ENCODE data around the gene ZNF488.
A peak's percentile ranks its signal among the peaks of the same experiment; 100 is the strongest.

Gene ZNF488

DNA sequence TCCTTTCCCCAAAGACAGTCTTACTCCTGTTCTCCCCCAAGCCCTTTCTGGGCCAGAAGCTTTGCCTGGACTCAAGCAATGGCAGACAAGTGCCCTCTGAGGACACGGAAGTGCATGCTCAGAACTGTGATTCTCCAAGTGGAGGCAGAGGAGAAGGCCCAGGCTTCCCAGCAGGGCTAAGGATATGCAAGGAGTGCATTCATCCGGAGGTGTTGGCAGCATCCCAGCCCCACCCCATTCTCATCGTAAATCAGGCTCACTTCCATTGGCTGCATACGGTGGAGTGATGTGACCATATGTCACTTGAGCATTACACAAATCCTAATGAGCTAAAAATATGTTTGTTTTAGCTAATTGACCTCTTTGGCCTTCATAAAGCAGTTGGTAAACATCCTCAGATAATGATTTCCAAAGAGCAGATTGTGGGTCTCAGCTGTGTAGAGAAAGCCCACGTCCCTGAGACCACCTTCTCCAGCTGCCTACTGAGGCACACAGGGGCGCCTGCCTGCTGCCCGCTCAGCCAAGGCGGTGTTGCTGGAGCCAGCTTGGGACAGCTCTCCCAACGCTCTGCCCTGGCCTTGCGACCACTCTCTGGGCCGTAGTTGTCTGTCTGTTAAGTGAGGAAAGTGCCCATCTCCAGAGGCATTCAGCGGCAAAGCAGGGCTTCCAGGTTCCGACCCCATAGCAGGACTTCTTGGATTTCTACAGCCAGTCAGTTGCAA, 37.4 kb downstream of the ZNF488 start:
- no peak for DNase-seq (ENCODE audit: low read depth in 1 of 2, low spot score in 1 of 2)
- no peak for TF ChIP-seq JUND (IDR thresholded peaks at IDR 0.05; ENCODE audit: low read depth)
- in situ Hi-C loops (cut with HindIII; ENCODE audit: low pct_unique_long_range_greater_than_20kb, low sequenced_read_pairs) = no loop called here

DNA sequence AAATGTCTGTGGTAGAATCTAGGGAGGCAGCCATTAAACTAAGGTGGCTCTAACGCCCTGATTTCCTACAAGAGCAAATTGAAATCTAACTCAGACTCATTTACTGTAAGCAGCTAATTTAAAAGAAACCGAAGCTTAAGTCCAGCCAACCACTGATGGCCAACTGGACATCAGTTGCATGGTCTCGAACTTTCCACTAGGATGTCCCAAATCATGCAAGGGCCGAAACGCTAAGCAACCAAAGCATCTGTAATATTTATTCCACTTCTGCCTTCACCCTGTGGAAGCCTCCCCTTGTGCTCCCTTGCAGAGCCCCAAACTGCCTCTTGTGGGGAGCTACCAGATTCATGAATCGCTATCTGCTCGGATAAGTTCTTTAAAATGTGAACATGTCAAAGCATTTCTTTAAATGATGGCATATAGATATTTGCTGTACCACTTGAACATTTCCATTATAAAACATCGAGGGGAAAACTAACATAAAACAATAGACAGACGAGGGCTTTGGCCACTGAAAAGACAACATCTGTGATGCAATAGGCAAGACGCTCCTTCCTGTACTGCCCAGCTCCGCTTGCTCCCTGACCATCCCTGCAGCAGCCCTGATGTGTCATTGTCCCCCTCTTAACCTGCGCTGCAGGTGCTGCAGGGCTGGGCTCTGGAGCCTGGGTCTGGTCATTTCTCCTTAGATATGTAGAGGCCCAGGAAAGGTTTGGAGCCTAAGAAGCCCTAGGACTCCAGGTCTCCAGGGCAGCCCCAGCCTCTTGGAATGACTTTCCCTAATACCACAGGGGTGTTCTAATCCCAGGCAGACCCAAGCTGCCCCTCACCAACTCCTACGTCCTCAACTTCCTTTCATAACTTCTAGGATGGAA, 38.9 kb downstream of the ZNF488 start:
- in situ Hi-C loops (cut with HindIII; ENCODE audit: low pct_unique_long_range_greater_than_20kb, low sequenced_read_pairs) = no loop called here
- DNase-seq (ENCODE audit: low read depth in 1 of 2, low spot score in 1 of 2) = no peak
- no peak for TF ChIP-seq JUND (IDR thresholded peaks at IDR 0.05; ENCODE audit: low read depth)

DNA sequence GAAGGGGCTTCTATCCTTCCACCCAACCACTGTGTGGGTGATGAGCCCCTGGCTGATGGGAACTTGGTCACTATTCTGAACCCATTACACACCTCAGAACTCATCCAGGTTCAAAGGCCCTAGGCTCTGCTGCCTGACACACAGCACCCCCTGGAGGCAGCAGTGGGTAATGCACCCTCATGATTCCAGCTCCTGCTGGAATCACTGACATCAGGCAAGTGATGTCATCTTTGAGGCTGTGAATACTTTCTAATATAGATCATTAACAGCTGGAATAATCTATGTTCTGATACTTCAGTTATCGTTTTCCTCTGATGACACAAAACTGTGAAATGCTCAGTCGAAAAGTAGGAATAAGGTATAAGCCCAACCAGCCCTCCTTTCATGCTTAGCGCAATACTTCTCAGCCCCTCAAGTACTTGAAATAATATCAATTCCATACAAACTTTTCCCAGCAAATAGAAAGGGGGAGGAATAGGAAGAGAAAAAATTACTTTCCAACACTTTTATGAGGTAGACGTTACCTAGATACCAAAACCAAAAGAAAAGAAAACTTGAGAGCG, 43.4 kb downstream of the ZNF488 start:
- TF ChIP-seq JUND (IDR thresholded peaks at IDR 0.05; ENCODE audit: low read depth) = no peak
- in situ Hi-C loops (cut with HindIII; ENCODE audit: low pct_unique_long_range_greater_than_20kb, low sequenced_read_pairs) = no loop called here
- peak; percentile 63 to 72 for DNase-seq (ENCODE audit: low read depth in 1 of 2, low spot score in 1 of 2)

DNA sequence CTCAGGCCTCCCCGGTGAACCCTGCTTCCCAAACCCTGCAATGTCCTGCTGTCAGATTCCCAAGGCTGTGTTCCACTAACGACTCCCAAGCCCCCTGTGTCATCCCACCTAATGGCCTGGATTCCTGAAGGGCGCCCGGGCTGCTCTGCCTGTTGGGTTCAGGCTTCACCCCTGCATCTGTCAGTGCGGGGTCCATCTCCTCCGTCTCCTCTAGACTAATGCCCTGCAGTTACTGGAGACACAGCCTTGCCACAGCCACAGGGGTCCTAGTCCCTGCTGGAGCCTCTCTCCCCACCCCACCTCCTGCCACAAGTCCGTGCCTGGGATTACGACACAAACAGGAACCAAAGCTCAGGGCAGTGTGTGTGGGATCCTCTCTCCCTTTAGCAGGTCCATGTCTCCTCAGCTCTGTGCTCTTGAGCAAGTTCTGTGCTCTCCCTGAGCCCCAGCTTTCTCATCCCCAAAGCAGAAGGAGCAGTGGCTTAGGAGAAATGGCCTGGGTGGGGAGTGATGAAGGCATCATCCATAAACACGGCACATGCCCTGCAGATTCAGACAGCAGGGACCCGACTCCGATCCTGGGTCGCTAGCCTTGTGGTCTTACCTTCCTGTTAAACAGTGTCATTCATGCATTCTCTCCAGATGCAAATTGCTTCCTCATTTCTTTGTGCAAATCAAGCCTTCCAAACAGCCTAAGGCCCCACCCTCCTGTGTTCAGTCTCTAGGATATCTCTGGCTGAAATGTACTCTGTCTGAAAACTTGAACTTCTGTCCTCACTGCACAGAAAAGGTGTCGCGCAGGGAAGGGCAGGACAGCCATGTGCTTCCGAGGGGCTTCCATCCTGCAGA, 44.1 kb downstream of the ZNF488 start:
- no peak for DNase-seq (ENCODE audit: low read depth in 1 of 2, low spot score in 1 of 2)
- no peak for TF ChIP-seq JUND (IDR thresholded peaks at IDR 0.05; ENCODE audit: low read depth)
- in situ Hi-C loops (cut with HindIII; ENCODE audit: low pct_unique_long_range_greater_than_20kb, low sequenced_read_pairs) = no loop called here

DNA sequence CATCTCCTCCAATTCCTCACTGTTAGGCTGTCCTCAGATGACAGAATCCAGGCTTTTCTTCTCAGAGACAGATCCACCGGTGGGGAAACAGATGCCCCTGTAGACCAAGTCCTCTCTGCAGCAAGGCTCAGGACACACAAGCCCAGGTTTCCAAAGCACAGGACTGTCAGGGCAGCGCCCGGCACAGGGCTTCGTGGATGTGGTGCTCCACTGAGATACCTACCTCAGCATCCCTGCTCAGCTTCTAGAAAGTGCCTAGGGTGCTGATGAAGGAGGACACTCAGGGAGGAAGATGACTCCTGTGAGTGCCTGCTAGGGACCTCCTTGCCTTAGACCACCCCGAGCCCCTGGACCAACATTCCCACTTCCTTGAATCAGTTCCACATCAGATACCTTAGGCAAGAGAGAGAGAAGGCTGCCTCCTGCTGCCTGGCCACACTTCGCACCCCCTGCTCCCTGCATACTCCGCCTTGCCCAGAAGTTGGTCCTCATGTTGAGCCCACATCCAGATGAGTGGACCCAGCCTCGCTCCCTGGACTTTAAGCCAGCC, 44.8 kb downstream of the ZNF488 start:
- no peak for TF ChIP-seq JUND (IDR thresholded peaks at IDR 0.05; ENCODE audit: low read depth)
- in situ Hi-C loops (cut with HindIII; ENCODE audit: low pct_unique_long_range_greater_than_20kb, low sequenced_read_pairs) = no loop called here

DNA sequence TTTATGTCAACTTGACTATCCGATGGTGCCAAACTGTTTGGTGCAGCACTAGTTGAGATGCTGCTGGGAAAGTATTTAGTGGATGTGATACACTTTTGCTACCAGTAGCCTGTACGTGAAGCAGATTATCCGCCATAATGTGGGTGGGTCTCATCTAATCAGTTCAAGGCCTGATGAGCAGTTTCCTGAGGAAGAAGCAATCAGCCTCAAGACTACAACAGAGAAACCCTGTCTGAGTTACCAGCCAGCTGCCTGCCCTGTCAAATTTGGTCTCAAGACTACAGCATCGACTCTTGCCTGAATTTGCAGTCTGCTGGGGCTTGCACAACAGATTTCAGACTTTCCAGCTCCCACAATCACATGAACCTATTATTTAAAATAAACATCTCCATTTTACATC, 46.8 kb downstream of the ZNF488 start:
- TF ChIP-seq JUND (IDR thresholded peaks at IDR 0.05; ENCODE audit: low read depth) = no peak
- DNase-seq (ENCODE audit: low read depth in 1 of 2, low spot score in 1 of 2) = no peak
- in situ Hi-C loops (cut with HindIII; ENCODE audit: low pct_unique_long_range_greater_than_20kb, low sequenced_read_pairs) = no loop called here

More for the DNA sequence above, 44.8 kb downstream of the ZNF488 start:
- no peak for DNase-seq (ENCODE audit: low read depth in 1 of 2, low spot score in 1 of 2)

DNA sequence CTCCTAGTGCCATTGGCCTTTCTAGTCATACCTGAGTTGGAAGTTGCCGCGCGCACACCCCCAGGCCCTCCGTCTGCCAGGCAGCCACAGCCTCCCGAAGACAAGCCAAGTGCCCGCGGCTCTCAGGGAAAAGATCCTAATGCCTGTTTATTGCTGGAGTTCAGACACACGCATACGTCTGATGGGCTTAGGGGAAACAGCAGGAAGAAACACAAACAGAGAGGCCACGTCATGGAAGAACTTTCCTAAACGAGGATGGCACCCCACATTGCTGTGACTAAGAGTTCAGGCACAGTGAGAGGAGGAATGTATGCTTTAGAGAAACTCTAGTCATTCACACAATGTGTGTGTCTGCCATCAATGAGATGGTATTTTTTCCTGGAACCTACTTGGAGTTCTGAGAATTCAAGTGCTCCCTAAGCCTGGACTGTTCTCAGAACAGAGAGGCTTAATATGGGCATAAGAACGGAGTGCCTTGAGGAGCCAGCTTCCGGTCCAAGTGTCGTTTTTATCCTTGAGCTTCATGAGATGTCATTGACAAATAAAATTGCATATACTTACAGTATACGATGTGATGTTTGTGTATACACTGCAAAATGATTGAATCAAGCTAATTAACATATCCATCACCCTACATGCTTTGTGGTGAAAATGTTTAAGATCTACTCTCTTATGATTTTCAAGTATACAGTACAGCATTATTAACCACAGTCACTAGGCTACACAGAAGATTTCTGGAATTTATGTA, 47.5 kb downstream of the ZNF488 start:
- in situ Hi-C loops (cut with HindIII; ENCODE audit: low pct_unique_long_range_greater_than_20kb, low sequenced_read_pairs) = no loop called here
- TF ChIP-seq JUND (IDR thresholded peaks at IDR 0.05; ENCODE audit: low read depth) = no peak
- DNase-seq (ENCODE audit: low read depth in 1 of 2, low spot score in 1 of 2) = no peak

DNA sequence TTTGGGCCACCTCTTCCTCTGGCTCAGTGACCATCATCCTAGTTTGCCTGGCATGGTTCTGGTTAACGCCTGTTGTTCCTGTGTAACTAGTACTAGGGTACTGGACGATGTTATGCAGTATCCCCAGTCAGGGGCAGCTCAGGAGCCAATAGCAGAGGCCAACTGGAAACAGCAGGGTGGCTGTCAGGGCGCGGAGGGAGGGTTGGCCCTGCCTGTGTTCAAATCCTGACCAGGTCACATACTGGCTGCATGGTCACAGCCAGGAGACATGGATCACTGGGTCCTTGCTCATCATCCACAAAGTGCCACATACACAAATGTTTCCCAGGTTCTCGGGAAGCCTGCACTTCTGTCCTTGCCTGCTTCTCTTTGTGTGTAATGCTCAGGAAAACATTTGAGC, 48.2 kb downstream of the ZNF488 start:
- DNase-seq (ENCODE audit: low read depth in 1 of 2, low spot score in 1 of 2) = no peak
- no peak for TF ChIP-seq JUND (IDR thresholded peaks at IDR 0.05; ENCODE audit: low read depth)
- in situ Hi-C loops (cut with HindIII; ENCODE audit: low pct_unique_long_range_greater_than_20kb, low sequenced_read_pairs) = no loop called here

DNA sequence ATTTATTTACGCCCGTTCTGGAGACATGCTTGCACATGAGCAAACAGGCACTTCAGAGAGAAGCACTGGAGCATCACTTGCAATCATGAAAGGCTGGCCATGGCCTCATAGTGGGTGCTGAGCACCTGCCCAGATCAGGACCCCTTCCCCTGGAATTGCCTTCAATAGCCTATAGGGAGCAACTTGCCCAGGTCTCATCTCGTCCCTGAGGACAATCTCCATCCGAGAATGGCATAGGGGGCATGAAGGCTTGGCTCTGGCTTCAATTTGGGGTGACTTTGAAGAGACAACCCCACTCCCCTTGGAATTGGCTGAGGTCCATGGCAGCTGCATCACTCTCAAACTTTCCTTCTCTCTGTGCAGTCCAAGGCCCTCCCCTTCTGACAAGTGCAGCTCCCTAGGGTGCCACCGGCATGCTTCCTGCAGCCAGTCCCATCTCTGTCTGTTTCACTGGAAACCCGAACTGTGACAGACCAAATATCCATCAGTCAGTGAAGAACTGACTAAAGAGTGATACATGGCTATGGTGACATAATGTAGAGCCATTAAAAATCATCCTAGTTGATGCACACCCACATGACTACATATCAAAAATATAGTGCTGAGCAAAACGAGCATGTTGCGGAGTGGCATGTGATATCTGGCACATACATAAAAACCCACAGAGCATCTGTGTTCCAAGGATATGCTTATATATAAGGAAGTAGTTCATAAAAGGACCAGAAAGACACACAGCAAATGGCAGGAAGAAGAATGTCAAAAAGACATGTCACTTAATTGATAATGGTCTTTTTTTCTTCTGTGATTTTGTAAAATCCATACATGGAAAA, 49.4 kb downstream of the ZNF488 start:
- no peak for DNase-seq (ENCODE audit: low read depth in 1 of 2, low spot score in 1 of 2)
- TF ChIP-seq JUND (IDR thresholded peaks at IDR 0.05; ENCODE audit: low read depth) = no peak
- in situ Hi-C loops (cut with HindIII; ENCODE audit: low pct_unique_long_range_greater_than_20kb, low sequenced_read_pairs) = no loop called here

DNA sequence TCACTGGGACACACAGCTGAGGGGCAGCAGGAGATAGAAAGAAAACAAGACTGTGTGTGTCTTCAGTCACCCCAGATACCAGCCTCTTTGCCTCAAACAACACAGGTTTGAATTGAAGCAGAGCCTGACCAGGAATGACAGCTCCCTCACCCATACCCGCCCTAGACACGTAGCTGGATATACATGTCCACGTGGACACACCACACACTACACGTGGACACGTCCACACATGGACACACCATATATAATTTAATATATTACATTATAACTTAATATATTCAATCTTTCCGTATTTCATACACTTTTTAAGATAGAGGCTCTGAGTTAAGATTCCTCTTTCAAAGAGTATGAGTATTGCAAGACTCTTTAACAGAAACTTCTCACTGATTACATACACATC, 50.6 kb downstream of the ZNF488 start:
- DNase-seq (ENCODE audit: low read depth in 1 of 2, low spot score in 1 of 2) = no peak
- in situ Hi-C loops (cut with HindIII; ENCODE audit: low pct_unique_long_range_greater_than_20kb, low sequenced_read_pairs) = no loop called here
- no peak for TF ChIP-seq JUND (IDR thresholded peaks at IDR 0.05; ENCODE audit: low read depth)

DNA sequence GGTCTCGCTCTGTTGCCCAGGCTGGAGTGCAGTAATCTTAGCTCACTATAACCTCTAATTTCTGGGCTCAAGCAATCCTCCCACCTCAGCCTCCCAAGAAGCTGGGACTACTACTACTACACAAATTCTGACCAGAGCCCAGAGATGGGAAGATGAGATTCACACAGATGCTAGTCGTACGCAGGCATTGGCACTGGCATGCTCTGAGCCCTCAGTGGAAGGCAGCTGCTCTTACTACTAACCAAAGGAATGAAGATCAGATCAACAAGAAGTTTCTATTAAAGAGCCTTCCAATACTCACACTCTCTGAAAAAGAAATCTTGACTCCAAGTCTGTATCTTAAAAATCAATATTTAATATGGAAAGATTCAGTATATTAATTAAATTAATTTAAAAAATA, 51.1 kb downstream of the ZNF488 start:
- no peak for DNase-seq (ENCODE audit: low read depth in 1 of 2, low spot score in 1 of 2)
- in situ Hi-C loops (cut with HindIII; ENCODE audit: low pct_unique_long_range_greater_than_20kb, low sequenced_read_pairs) = no loop called here
- no peak for TF ChIP-seq JUND (IDR thresholded peaks at IDR 0.05; ENCODE audit: low read depth)

Measured in T47D (cell line).